ENCODE results near the gene CHAMP1. TPM values are rescaled to one million over a fixed set of nuclear protein-coding genes. Genes with fewer than 3 reads are reported as not detected.

Gene CHAMP1
- total RNA-seq, 1 experiment from 2014 or later = 15.3 TPM

DNA sequence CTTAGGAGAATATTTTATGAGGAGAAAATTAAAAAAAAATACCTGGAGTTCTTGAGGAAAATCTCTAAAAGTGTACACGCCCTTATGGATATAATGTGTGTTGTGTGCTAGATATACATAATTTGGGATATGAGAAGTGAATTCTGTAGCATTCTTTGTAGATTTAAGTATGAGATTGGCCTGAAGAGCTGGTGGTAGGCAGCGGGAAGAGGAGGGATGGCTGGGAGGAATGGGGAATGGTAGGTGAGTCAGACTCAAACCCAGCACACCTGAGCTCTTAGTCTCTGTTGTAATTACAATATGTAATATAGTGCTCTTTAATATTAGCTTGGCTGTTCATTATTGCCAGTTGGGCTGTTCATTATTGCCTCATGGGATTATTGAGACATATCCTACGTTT, 7.0 kb downstream of the CHAMP1 start:
- H3K36me3 ChIP-seq (ENCODE audit: control insufficient read depth, insufficient read depth, low read length) = peaks cover 10% of the 10 kb centered on the region

DNA sequence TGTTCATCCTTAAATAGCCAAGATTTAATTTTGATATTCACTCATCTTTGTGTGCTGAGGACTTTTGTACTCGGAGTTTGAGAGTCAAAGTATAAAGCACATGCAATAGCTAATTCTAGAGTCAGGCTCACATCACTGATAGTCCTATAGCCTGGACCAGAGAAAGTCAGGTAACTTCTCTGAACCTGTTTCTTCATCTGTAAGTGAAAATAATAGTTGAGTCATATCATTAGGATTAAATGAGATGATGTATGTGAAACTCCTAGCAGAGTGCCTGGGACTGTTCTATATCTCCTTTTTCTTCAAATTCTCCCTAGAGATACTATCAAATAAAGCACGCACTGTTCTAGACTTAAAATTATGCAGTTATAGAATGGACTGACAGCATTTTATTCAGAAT, 9.0 kb downstream of the CHAMP1 start:
- Histone ChIP-seq H3K36me3 (ENCODE audit: control insufficient read depth, insufficient read depth, low read length) (peaks cover 10% of the 10 kb centered on the region), H3K27ac (ENCODE audit: low read length) (no peak overlapping the region), H3K27me3 (ENCODE audit: control insufficient read depth, insufficient read depth, low read length) (no peaks in the 10 kb centered on the region), H3K4me1 (ENCODE audit: control insufficient read depth, insufficient read depth, low read length) (no peaks in the 10 kb centered on the region), H3K4me3 (ENCODE audit: low read depth in 2 of 2, low read length in 2 of 2) (no peak overlapping the region), H3K9me3 (ENCODE audit: control insufficient read depth, insufficient read depth, low read depth, low read length) (no peaks in the 10 kb centered on the region)
- no peak for ATAC-seq
- no TSS peak for BruUV-seq (replicated peaks)
- POLR2A ChIA-PET = no interaction called here
- CTCF ChIA-PET = no interaction called here
- intact Hi-C loops (cut with micrococcal nuclease; ENCODE audit: unreplicated experiment) (no loop called here), in situ Hi-C loops (cut with HindIII; ENCODE audit: low pct_unique_long_range_greater_than_20kb, low sequenced_read_pairs) (no loop called here)
- TF ChIP-seq POLR2AphosphoS5 (IDR thresholded peaks at IDR 0.05; ENCODE audit: low read depth, low read length) (no peak), SIN3A (IDR thresholded peaks at IDR 0.05; ENCODE audit: borderline replicate concordance, insufficient read depth, low read depth, low read length) (no peak), TCF7L2 (IDR thresholded peaks at IDR 0.05; ENCODE audit: low read depth, low read length) (no peak)
- TF ChIP-seq, protein P1, sequence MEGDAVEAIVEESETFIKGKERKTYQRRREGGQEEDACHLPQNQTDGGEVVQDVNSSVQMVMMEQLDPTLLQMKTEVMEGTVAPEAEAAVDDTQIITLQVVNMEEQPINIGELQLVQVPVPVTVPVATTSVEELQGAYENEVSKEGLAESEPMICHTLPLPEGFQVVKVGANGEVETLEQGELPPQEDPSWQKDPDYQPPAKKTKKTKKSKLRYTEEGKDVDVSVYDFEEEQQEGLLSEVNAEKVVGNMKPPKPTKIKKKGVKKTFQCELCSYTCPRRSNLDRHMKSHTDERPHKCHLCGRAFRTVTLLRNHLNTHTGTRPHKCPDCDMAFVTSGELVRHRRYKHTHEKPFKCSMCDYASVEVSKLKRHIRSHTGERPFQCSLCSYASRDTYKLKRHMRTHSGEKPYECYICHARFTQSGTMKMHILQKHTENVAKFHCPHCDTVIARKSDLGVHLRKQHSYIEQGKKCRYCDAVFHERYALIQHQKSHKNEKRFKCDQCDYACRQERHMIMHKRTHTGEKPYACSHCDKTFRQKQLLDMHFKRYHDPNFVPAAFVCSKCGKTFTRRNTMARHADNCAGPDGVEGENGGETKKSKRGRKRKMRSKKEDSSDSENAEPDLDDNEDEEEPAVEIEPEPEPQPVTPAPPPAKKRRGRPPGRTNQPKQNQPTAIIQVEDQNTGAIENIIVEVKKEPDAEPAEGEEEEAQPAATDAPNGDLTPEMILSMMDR (IDR thresholded peaks at IDR 0.05) = no peak
- TF ChIP-seq, protein P2, sequence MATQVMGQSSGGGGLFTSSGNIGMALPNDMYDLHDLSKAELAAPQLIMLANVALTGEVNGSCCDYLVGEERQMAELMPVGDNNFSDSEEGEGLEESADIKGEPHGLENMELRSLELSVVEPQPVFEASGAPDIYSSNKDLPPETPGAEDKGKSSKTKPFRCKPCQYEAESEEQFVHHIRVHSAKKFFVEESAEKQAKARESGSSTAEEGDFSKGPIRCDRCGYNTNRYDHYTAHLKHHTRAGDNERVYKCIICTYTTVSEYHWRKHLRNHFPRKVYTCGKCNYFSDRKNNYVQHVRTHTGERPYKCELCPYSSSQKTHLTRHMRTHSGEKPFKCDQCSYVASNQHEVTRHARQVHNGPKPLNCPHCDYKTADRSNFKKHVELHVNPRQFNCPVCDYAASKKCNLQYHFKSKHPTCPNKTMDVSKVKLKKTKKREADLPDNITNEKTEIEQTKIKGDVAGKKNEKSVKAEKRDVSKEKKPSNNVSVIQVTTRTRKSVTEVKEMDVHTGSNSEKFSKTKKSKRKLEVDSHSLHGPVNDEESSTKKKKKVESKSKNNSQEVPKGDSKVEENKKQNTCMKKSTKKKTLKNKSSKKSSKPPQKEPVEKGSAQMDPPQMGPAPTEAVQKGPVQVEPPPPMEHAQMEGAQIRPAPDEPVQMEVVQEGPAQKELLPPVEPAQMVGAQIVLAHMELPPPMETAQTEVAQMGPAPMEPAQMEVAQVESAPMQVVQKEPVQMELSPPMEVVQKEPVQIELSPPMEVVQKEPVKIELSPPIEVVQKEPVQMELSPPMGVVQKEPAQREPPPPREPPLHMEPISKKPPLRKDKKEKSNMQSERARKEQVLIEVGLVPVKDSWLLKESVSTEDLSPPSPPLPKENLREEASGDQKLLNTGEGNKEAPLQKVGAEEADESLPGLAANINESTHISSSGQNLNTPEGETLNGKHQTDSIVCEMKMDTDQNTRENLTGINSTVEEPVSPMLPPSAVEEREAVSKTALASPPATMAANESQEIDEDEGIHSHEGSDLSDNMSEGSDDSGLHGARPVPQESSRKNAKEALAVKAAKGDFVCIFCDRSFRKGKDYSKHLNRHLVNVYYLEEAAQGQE (IDR thresholded peaks at IDR 0.05; ENCODE audit: insufficient read depth in 1 of 2, low read depth in 2 of 2, low read length in 1 of 2) = no peak
- DNase-seq (ENCODE audit: low read depth, low spot score) = no peak

More for the DNA sequence above, 7.0 kb downstream of the CHAMP1 start:
- ChIA-PET POLR2A (no interaction called here), CTCF (no interaction called here)
- Histone ChIP-seq H3K9me3 (ENCODE audit: control insufficient read depth, insufficient read depth, low read depth, low read length) (no peaks in the 10 kb centered on the region), H3K4me1 (ENCODE audit: control insufficient read depth, insufficient read depth, low read length) (no peaks in the 10 kb centered on the region), H3K27me3 (ENCODE audit: control insufficient read depth, insufficient read depth, low read length) (no peaks in the 10 kb centered on the region), H3K4me3 (ENCODE audit: low read depth in 2 of 2, low read length in 2 of 2) (no peak overlapping the region), H3K27ac (ENCODE audit: low read length) (no peak overlapping the region)
- intact Hi-C loops (cut with micrococcal nuclease; ENCODE audit: unreplicated experiment) (no loop called here), in situ Hi-C loops (cut with HindIII; ENCODE audit: low pct_unique_long_range_greater_than_20kb, low sequenced_read_pairs) (no loop called here)
- DNase-seq (ENCODE audit: low read depth, low spot score) (no peak), ATAC-seq (no peak)
- TF ChIP-seq POLR2AphosphoS5 (IDR thresholded peaks at IDR 0.05; ENCODE audit: low read depth, low read length) = no peak
- TF ChIP-seq TCF7L2 (IDR thresholded peaks at IDR 0.05; ENCODE audit: low read depth, low read length) = no peak
- TF ChIP-seq, protein P2 (IDR thresholded peaks at IDR 0.05; ENCODE audit: insufficient read depth in 1 of 2, low read depth in 2 of 2, low read length in 1 of 2) = no peak
- TF ChIP-seq SIN3A (IDR thresholded peaks at IDR 0.05; ENCODE audit: borderline replicate concordance, insufficient read depth, low read depth, low read length) = no peak
- TF ChIP-seq, protein P1 (IDR thresholded peaks at IDR 0.05) = no peak
- BruUV-seq (replicated peaks) = no TSS peak

Data from Panc1 (cell line).